ENCODE results near the gene TMEM92.
A peak's percentile ranks its signal among the peaks of the same experiment; 100 is the strongest.

Gene TMEM92

GRCh38 chr17:50303596-50303995 is 29.3 kb downstream of the TMEM92 start:
- TF ChIP-seq CTCF (IDR thresholded peaks at IDR 0.05; ENCODE audit: insufficient read depth, low read length) (no peak), GABPA (IDR thresholded peaks at IDR 0.05; ENCODE audit: low read depth) (no peak), SPI1 (IDR thresholded peaks at IDR 0.05; ENCODE audit: borderline replicate concordance, low read depth) (no peak), REST (IDR thresholded peaks at IDR 0.05; ENCODE audit: insufficient replicate concordance, low read depth) (no peak), POLR2AphosphoS5 (IDR thresholded peaks at IDR 0.05; ENCODE audit: low read depth) (no peak)
- Histone ChIP-seq H3K4me3 (replicated peaks; ENCODE audit: insufficient read depth, low read length) (no peak overlapping the region), H3K27ac (replicated peaks) (no peak overlapping the region), H3K27me3 (ENCODE audit: insufficient read depth, poor library complexity, severe bottlenecking) (no peaks in the 10 kb centered on the region)
- no peak for DNase-seq (ENCODE audit: low read depth in 1 of 2, low spot score in 1 of 2)

GRCh38 chr17:50304781-50305404 is 30.6 kb downstream of the TMEM92 start:
- DNase-seq (ENCODE audit: low read depth in 1 of 2, low spot score in 1 of 2), result peak in 1 of 2 experiments; percentile 55
- Histone ChIP-seq H3K27ac (replicated peaks) (no peak overlapping the region), H3K27me3 (ENCODE audit: insufficient read depth, poor library complexity, severe bottlenecking) (no peaks in the 10 kb centered on the region), H3K4me3 (replicated peaks; ENCODE audit: insufficient read depth, low read length) (no peak overlapping the region)
- TF ChIP-seq GABPA (IDR thresholded peaks at IDR 0.05; ENCODE audit: low read depth) (no peak), POLR2AphosphoS5 (IDR thresholded peaks at IDR 0.05; ENCODE audit: low read depth) (no peak), CTCF (IDR thresholded peaks at IDR 0.05; ENCODE audit: insufficient read depth, low read length) (no peak), REST (IDR thresholded peaks at IDR 0.05; ENCODE audit: insufficient replicate concordance, low read depth) (no peak), SPI1 (IDR thresholded peaks at IDR 0.05; ENCODE audit: borderline replicate concordance, low read depth) (no peak)

- no peaks in the 10 kb centered on the region for H3K27me3 ChIP-seq (ENCODE audit: insufficient read depth, poor library complexity, severe bottlenecking)
- no peak for TF ChIP-seq REST (IDR thresholded peaks at IDR 0.05; ENCODE audit: insufficient replicate concordance, low read depth)
- no peak for TF ChIP-seq CTCF (IDR thresholded peaks at IDR 0.05; ENCODE audit: insufficient read depth, low read length)
- TF ChIP-seq SPI1 (IDR thresholded peaks at IDR 0.05; ENCODE audit: borderline replicate concordance, low read depth), result no peak
- TF ChIP-seq GABPA (IDR thresholded peaks at IDR 0.05; ENCODE audit: low read depth), result no peak
- no peak for TF ChIP-seq POLR2AphosphoS5 (IDR thresholded peaks at IDR 0.05; ENCODE audit: low read depth)
- no peak overlapping the region for H3K4me3 ChIP-seq (replicated peaks; ENCODE audit: insufficient read depth, low read length)
- no peak for DNase-seq (ENCODE audit: low read depth in 1 of 2, low spot score in 1 of 2)
- peak overlapping the region; percentile 23; the same call in 1 of the 2 replicates for H3K27ac ChIP-seq (replicated peaks)
Measured at GRCh38 chr17:50307654-50308053, 33.4 kb downstream of the TMEM92 start.
